HG03378 (cell line): ENCODE results near the gene SLC50A1.
"Not testable (repeated sequence)": the region's sequence is repeated elsewhere in the genome, so short reads cannot be mapped to it uniquely, and the experiment has no call there.

Experiments
- ATAC-seq: cut with Tn5 transposase; IDR thresholded peaks from one replicate; pipeline ENCODE4 v1.9.1; 2021; ENCODE audit warnings: mild to moderate bottlenecking, moderate library complexity; ENCODE audit not compliant: unreplicated experiment

SLC50A1 gene

DNA sequence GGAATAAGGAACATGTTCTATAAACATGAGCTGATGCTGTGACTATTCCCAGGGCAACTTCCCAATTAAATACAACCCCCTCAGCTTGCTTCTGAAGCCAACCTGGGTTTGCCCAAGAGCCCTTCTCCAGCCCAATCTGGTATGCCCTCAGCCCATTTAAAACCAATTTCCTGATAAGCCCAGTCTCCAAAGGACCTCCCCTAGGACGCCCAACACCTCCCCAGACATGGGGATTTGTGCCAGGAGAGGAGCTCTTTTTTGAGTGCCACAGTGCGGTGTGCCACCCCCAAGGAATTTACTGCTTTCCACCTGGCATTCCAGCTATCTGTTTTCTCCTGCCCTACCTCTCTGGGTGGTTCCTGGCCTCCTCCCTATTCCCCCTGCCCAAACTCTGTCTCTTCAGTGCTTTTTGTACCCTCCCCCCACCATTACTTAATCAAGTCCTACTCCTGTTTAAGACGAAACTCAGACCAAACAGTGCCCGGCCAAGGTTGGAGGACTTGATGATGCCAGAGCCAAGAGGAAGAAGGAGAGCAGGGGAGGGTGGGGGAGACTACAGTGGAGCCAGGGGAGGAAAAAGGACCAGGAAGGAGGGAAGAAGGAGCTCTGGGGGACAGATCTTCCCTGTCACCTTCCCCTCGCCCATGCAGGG, 19.4 kb upstream of the SLC50A1 start:
- no peak for ATAC-seq

- no peak for ATAC-seq
Measured at GRCh38 chr1:155117610-155118009, 18.0 kb upstream of the SLC50A1 start.

DNA sequence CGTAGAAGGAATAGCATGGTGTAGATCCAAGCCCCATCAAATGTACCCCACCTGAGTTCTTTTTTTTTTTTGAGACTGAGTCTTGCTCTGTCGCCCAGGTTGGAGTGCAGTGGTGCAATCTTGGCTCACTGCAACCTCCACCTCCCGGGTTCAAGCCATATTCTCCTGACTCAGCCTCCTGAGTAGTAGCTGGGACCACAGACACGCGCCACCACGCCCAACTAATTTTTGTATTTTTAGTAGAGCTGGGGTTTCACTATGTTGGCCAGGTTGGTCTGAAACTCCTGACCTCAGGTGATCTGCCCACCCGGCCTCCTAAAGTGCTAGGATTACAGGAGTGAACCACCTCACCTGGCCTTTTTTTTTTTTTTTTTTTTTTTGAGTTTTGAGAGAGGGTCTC, 17.6 kb upstream of the SLC50A1 start:
- ATAC-seq = not testable (repeated sequence)

DNA sequence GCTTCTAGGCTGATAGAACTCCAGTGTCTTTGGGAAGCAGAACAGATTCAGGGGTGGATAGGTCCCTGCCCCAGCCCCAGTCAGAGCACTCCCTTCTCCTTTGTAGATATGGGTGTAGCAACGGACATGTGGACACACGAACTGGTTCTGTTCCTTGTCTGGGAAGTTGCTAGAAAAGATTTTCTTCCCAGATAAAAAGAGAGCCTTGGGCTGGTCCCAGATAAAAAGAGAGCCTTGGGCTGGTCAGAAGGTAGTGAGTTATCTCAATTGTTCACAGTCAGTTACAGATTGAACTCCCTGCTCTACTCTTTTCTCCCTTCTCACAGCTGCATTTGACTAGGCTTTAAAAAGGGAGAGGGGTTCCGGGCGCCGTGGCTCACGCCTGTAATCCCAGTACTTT, 15.4 kb upstream of the SLC50A1 start:
- no peak for ATAC-seq

DNA sequence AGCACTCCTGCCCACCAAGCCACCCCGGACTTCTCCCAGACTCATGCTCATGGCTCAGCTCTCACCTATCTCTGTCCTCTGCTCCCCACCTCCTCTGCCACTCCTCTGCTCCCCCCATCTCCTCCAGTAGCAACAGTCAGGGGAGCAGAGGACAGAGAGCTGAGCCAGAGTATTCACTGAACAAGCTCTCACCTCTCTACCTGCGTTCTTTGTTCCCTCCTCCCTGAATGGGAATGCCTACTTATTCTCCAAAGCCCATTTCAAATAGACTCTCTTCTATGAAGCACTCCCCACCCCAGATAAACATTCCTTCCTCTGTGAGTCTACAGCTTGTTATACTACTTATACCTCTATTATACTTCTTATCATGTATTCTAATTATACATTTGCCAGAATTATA, 14.4 kb upstream of the SLC50A1 start:
- ATAC-seq = no peak

GRCh38 chr1:155122308-155122707, 13.3 kb upstream of the SLC50A1 start:
- ATAC-seq = no peak

- ATAC-seq = no peak
Measured at GRCh38 chr1:155123801-155124200, 11.9 kb upstream of the SLC50A1 start.

DNA sequence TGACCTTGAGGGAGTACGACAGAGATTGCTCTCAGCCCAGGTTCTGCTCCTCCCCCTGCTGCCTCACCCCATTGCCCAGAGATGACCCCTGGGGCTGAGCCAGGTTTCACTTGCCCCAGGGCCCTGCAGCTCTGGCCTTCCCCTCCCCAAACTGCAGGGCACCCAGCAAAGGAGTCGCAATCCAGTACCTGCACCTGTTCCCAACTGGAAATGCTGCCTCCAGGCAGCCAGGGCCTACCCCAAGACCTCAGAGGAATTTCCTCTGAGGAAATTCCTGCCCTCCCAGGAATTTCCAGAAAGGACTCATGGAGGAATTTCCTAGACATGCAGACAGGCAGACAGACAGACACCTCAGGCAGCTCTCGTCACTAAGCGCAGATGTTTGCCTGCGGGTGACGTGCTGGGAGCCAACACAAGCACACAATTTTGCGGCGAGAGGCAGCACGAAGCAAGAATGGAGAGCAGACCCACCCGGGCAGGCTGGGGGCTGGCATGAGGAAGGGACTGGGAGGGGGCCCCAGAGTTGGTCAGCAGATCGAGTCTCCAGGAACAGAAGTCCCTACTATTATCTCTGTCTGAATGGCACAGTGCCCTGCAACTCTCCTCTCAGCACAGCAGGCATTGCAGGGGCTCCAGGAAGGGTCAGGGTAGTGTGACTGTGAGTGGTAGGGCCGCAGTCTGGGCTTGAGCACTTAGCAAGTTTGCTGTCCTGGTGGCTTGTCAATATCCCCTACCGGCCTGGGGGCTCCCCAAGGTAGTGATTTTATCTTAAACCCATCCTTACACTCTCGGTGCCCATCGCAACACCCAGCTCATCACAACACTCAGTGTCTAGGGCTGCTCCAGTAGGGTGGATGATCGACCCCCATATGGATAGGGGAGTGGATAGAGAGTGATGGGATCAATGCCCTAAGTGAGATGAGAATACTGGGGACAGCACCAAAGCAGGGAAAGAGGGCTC, 10.9 kb upstream of the SLC50A1 start:
- ATAC-seq = no peak

DNA sequence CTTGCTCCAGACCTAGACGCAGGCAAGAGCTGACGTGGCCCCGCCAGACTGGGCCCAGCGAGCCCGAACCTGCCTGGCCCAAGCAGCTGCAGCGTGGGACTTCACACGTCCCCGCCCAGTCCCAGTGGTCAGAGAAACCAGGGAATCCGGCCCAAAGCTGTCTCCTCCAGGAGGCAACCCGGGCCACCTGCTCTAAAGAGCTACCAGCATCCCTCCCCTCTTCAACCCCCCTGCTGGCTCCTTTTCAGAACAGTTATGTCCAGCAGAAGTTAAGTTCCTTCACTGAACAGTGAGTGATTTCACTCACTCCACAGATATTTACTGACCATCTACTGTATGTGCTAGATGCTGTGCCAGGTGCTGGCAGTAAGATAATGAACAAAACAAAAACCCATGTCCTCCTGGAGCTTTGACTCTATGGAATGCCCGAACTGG, 10.1 kb upstream of the SLC50A1 start:
- no peak for ATAC-seq

DNA sequence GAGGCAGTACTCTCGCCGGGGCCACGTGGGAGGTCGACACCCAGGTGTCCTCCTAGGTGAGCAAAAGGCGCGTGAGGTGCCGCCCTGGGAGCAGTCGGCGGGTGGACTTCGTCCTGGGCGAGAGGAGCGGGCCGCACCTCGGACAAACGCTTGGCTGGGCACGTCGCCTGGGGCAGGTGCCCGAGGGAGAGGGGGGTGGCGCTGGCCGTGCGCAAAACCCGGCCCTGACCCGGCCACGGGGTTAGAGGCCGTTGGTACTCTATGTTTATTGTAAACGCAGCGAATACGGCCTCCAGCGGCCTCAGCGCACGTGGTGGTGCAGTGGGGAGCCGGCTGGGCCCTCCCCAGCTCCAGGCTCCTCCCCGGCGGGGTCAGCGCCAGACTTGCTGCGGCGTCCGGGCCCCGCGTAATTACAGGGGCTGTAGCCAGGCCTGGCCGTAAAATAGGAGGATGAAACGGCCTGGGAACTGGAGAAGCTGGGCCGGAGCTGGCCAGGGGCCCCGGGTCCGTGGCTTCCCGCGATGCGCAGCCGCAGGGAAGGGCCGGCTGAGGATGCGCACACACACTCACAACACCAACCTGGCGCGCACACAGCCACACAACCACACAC, 9.6 kb upstream of the SLC50A1 start:
- ATAC-seq = no peak

- no peak for ATAC-seq
Measured at GRCh38 chr1:155126556-155127104, 9.0 kb upstream of the SLC50A1 start.

GRCh38 chr1:155127105-155127966, 8.3 kb upstream of the SLC50A1 start, which contains the start of gene EFNA1:
Gene EFNA1, plus strand, starts transcription at chr1:155127876. Its CDS starts 102 bp downstream, at chr1:155127978.
- no peak for ATAC-seq

DNA sequence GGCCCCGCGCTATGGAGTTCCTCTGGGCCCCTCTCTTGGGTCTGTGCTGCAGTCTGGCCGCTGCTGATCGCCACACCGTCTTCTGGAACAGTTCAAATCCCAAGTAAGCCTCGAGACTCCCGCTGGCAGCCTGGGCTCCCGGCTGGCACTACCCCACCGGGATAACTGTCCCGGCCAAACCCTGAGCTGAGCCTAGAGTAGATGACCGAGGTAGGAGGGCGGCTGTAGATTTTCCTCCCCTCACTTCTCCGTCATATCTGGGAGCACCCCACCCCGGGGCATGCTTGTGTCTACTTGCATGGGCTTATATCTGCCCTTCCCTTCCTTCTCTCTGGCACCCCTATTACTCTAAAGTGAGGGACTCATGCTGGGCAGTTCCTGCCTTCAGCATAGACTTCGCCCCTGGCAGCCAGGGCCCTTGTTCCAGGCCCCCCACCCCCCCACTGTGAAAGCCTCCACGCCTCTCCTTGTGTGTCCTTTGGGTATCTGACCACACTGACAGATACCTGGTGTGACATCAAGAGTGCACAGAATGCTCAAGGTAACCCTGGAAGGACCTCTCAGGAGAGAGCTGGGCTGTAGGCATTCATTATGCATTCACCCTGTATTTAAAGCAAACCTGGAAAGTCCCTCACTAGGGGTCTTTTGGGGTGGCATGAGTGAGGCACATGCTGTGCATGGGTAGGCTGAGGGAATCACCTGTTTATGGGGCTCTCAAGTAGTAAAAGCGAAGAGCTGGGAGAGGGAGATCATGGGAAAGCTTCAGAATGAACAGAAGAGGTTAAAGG, 7.5 kb upstream of the SLC50A1 start:
- no peak for ATAC-seq

DNA sequence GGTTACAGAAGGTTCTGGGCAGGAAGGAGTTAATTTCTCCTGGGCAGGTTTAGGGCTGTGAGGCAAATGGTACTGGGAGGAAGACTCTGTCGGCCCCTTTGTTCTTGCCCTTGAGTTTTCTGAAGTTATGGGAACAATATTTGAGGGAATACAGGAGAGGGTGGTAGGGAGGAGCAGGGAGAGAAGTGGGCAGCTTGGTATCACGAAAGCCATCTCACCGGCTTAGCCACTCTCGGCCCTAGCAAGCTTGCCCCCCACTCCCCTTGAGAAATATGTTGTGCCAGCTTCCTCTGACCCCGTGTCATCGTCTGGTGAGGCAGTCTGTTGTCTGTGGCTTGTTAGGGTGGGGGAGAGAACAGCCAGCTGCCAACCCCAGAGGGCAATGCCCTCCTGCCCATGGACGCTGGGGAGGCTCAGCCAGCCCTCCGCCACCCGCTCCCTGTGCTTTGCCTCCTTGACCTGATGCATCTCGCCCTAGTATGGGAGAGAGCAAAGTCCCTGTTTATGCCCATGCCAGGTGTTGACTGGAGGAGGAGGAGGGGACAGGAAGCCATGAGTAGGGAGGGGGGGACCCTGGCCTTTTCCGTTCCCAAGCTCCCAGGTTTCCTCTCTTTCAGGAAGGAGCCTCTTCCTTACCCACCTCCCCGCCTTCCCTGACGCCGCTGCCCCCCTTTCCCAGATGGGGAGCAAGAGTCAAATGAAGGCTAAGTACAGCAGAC, 6.7 kb upstream of the SLC50A1 start:
- ATAC-seq = no peak

DNA sequence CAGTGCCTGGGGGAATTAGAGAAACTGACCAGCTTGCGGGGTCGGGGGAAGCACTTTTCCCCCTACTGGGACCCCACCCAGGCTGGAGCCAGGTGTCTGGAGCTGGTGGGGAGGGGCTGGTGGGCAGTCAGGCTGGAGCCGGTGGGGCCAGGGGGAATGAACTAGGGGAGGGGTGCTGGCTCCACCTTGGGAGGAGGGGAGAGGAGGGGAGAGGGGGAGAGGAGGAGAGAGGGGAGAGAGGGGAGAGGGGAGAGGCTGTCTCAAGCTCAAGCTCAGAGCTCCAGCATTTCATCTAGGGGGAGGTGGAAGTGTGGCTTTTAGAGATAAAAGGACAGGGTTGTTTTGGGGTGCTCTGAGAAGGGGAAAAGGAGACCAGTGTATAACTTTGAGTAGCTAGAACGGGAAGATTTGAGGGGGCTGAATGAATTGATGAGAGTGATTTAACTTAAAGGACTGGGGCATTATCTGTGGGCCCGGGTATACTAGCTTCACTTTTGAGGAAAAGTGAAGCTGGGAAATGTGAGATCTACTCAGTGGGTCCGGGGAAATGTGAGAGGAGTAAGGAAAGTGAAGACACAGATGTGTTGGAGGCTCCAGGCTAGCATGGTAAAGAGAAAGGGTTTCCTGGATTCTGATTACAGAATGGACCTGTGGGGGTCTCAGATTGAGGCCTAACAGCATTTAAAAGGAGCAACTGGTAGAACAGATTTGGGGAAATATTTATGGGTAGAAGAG, 5.2 kb upstream of the SLC50A1 start:
- ATAC-seq = no peak

GRCh38 chr1:155131285-155131684, 4.4 kb upstream of the SLC50A1 start:
- no peak for ATAC-seq

GRCh38 chr1:155131856-155132255, 3.8 kb upstream of the SLC50A1 start:
- ATAC-seq = no peak

- no peak for ATAC-seq
Measured at GRCh38 chr1:155133799-155134281, 1.8 kb upstream of the SLC50A1 start.
